Epithelial cell of prostate (primary cell): Measurements from ENCODE around the gene EIF4G3.
"Not testable (repeated sequence)": the region's sequence is repeated elsewhere in the genome, so short reads cannot be mapped to it uniquely, and the experiment has no call there.

ENCODE experiments used
- DNase-seq: peaks from one replicate; pipeline ENCODE4 v3.0.0-alpha.2; 2011; ENCODE audit warnings: low read depth, low spot score
- H3K27ac ChIP-seq: fragments of 450-650 bp; 2 replicates; pipeline ENCODE4 v1.5.1; 2017; ENCODE audit warnings: mild to moderate bottlenecking

EIF4G3 gene

GRCh38 chr1:20865001-20865400 lies 311.7 kb downstream of the EIF4G3 start:
- DNase-seq: no peak
- no peak overlapping the region for H3K27ac ChIP-seq

DNA sequence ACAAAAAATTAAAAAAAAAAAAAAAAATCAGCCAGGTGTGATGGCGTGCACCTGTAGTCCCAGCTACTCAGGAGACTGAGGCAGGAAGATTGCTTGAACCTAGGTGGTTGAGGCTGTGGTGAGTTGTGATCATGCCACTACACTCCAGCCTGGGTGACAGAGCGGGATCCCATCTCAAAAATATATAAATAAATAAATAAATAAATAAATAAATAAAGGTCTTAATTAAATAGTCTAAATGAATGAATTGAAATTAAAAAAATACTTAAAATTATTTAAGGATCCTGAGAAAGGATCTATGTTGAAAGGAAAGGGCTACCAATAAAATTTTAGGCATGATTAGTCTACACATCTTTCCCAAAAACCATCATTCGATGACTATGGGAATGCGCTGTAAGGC lies 322.2 kb downstream of the EIF4G3 start:
- no peak overlapping the region for H3K27ac ChIP-seq
- DNase-seq: no peak

- DNase-seq, H3K27ac ChIP-seq: not testable (repeated sequence)
These were observed 324.9 kb downstream of the EIF4G3 start for GRCh38 chr1:20851791-20852190.

DNA sequence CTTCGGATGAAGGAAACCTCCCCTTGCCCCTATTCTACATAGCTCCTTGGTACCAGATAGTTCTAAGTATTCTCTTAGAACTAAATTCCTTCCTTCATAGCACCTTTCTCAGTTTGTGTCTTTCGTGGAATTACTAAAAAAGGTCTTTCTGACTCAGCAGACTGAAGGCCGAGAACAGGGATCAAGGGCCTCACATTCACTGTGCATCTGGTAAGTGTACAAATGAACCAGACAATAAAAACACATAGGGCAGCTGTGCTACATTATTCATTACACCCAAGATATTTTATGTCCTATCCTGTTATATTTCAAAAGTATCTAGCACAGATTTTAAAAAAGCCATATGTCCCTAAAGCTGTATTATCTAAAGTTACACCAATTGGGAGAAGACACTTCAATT lies 326.7 kb downstream of the EIF4G3 start:
- no peak overlapping the region for H3K27ac ChIP-seq
- DNase-seq: no peak

GRCh38 chr1:20849100-20849499 lies 327.6 kb downstream of the EIF4G3 start:
- DNase-seq: no peak
- no peak overlapping the region for H3K27ac ChIP-seq

DNA sequence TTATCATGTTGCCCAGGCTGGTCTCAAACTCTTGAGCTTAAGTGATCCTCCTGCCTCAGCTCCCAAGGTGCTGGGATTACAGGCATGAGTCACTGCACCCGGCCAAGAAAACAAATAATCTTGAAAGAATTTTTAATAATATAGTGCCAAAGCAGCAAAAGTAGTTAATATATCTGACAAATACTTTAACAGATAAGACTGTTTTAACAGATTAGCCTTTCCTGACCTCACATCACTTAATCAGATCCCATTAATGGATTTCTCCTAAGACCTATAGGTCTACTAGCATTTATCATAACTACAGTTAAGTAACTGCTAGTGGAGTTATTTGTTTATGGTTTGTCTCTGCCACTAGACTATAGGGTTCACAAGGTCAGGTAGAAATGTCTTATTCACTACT lies 328.5 kb downstream of the EIF4G3 start:
- H3K27ac ChIP-seq: peak overlapping the region; percentile 10
- no peak for DNase-seq

GRCh38 chr1:20847611-20848080 lies 329.1 kb downstream of the EIF4G3 start:
- H3K27ac ChIP-seq: peak overlapping the region; percentile 10
- no peak for DNase-seq

DNA sequence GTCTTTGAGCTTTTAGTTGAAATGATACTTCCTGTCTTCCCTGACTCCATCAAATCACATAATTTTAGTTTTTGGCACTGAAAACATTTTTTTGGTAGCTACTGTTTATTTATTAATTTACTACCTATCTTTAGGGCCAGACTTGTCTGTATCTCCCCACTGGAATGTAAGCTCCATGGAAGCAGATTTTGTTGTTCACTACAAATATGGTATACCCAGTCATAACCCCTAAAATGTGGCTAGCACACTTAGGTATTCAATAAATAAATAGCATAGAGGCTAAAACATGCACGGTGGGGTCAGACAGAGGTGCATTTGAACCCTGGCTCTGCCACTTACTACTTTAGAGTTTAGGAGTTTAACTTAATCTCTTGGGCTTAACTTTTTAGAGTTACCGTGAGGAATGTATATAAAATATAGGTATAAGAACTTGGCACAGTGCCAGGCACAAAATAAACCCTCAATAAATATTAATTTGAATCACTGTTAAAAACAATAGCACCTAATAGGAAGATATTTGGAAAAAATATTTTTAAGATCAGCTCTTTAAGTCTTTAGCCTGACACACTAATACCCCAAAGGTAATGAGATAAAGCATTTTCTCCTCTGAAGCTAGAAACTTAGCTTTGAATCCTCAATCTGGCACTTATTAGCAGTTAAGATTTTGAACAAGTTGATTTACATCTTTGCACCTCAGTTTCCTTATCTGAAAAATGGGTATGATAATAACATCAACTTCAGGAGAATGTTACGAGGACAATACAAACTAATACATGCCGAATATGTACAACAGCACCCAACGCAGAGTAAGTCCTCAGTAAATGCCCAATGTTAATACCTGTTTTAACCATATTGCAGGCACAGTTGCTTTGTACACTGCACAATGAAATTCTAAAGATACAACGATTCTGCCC lies 330.0 kb downstream of the EIF4G3 start:
- no peak overlapping the region for H3K27ac ChIP-seq
- no peak for DNase-seq

- no peak for DNase-seq
- H3K27ac ChIP-seq: no peak overlapping the region
These were observed 336.0 kb downstream of the EIF4G3 start for GRCh38 chr1:20840731-20841130.

DNA sequence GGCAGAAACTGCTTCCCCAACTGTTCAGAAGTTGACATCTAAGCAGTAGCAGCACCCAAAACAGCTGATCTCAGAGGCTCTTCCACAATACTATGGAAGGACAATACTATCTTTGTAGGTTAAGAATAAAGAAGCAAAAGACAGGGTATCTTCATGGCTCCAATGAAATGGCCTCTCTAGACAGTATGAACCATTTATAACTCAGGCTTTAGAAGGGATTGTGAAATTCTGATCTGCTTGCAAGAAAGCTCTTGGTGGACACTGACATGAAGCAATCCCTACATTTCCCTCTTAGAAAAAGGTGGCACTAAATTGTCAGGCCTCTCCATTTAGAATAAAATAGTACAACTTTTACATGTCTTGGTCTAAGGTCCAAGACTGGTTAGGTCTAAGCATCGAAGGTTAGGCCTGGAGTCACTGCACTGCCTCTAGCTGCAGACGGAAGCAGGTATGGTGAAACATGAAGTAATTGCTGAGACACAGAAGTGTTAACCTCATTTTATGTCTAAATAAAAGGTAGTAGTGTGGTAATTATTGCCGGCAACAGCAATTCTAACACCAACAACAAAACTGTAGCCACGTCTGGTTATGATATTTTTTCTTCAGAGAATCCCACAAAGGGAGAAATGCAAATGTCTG lies 339.0 kb downstream of the EIF4G3 start:
- no peak overlapping the region for H3K27ac ChIP-seq
- no peak for DNase-seq

DNA sequence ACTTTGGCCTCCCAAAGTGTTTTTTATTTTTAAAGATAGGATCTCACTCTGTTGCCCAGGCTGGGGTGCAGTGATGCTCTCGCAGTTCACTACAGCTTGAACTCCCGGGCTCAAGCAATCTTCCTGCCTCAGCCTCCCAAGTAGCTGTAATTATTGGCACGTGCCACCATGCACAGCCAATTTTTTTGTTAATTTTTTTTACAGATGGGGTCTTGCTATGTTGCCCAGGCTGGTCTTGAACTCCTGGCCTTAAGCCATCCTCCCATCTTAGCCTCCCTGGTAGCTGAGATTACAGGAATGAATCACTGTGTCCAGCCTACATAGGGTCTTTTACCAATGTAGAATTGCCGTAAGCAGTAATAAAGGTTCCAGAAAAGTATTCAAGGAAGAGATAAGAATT lies 340.5 kb downstream of the EIF4G3 start:
- H3K27ac ChIP-seq: no peak overlapping the region
- no peak for DNase-seq

- DNase-seq: no peak
- no peak overlapping the region for H3K27ac ChIP-seq
These were observed 341.9 kb downstream of the EIF4G3 start for GRCh38 chr1:20834780-20835179.

GRCh38 chr1:20834192-20834591 lies 342.5 kb downstream of the EIF4G3 start:
- DNase-seq: no peak

DNA sequence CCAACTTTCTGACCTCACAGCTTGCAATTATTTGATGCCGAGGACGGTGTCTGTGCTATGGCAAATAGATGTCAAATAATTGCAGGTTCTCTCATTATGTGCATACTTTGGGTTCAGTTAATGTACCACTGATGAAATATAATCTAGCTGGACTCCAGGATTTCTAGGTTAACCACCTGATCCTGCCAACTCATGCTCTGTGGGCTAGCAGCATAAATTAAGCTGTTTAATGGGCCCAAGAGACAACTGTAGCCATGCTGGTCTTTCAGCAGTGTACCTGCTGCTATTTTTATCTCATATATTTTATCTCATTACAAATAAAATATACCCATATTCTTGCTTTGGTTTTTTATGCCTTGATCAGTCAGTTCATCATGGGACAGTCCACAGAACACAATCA lies 346.3 kb downstream of the EIF4G3 start:
- H3K27ac ChIP-seq: peak overlapping the region; percentile 14
- DNase-seq: no peak

More at GRCh38 chr1:20834192-20834591, 342.5 kb downstream of the EIF4G3 start:
- no peak overlapping the region for H3K27ac ChIP-seq

DNA sequence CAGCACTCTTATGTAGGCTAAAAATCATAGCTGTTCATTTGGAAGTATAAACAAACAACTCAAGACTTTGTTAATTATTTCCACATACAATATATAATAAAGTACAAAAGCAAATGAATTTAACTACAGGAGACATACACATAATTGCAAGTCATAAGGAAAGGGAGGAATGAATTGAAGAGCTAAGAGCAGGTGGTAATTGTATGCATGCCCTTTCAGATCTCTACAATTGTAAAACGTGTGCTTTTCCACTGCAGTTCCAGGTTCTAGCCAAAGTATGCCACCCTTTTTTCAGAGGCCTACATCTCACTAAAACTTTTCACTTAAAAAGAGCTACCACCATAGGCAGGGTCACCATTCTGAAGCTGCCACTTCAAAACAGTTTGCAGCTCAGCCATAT lies 346.8 kb downstream of the EIF4G3 start:
- peak overlapping the region; percentile 14 for H3K27ac ChIP-seq
- no peak for DNase-seq

DNA sequence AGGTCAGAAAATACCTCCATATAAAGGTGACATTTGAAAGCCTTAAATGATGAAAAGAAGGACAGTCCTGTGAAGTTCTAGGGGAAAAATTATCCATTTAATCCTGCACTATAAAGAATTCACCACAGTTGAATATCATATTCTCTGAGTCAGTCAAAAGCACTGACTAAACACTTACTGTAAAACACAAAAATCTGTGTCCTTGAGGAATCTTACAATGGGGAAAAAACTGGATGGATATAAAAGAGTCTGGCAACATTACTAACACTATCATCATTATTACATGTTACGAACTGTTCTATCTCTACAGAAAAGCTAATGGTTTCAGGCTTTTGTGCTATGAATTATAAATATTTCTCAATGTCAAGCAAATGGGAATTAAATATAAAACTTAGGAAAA lies 347.2 kb downstream of the EIF4G3 start:
- DNase-seq: no peak
- H3K27ac ChIP-seq: peak overlapping the region; percentile 14

DNA sequence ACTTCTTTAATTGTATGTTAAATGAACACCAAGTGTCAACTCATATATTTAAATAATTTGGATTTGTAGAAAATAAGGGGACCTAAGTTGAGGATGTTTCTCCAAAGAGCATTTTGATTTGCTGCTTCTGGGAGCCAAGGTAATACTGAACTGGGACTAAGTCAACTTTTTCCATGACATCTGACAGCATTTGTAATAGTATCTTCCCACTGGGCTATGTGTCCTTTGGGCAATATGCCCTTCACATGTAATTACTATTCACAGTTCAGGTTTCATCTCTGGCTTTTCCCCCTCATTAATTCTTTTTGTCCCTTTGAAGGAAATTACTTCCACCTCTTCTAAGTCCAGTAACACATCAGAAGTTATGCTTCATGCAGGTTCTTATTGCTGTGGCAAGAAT lies 352.9 kb downstream of the EIF4G3 start:
- H3K27ac ChIP-seq: no peak overlapping the region
- no peak for DNase-seq

- no peak for DNase-seq
- no peak overlapping the region for H3K27ac ChIP-seq
These were observed 355.2 kb downstream of the EIF4G3 start for GRCh38 chr1:20821466-20821865.

DNA sequence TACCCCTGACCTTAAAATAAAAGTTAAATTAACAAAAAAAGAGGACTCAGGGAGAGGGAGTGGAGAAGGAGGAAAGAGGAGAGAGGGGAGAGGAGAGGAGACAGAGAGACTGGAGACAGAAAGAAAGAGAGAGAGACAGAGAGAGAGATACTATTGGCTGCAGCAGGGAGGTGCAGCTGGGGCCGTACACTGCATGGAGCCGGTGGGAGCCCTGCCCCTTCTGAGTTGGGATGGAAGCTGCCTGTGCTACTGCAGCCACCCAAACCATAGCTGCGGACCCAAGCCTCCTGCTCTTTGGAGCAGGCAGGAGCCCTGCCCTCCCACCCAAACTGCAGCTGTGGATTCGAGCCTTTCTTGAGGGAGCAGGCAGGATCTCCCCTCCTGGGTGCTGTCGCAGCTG lies 356.9 kb downstream of the EIF4G3 start:
- no peak overlapping the region for H3K27ac ChIP-seq
- no peak for DNase-seq

- H3K27ac ChIP-seq: no peak overlapping the region
- DNase-seq: no peak
These were observed 362.2 kb downstream of the EIF4G3 start for GRCh38 chr1:20814534-20814871.

DNA sequence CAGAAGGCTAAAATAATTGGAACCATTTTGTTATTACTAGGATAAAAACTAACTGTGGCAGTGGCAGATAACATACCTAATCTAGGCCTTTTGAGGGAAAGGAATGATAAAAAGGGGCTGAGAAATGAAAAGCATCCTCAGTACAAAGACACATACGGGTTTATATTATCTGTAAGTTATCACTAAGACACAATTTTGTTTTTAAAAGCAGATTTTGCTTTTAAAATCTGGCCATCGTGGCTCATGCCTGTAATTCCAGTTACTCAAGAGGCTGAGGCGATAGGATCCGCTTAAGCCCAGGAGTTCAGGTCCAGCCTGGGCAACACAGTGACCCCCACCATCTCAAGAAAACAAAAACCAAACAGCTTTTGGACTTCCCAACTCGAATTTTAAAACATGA lies 364.8 kb downstream of the EIF4G3 start:
- H3K27ac ChIP-seq: no peak overlapping the region
- DNase-seq: no peak

DNA sequence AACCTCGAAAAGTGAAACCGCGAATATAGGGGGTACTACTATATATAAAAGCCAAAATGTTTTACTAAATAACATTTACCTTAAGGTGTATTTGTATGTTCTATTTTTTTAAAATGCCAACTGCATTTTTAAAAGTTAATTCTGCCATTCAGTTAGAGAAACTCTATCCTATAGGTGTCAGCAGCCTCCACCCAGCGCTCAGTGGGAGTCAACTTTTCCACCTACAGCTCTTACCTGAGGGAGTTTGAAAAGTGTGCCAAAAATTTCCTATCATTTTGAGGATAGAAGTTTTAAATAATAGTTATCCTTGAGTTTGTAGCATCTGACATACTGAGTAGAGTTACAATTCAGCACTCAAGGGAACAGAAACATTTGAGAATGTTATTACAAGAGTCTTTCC lies 383.5 kb downstream of the EIF4G3 start:
- no peak overlapping the region for H3K27ac ChIP-seq
- DNase-seq: no peak
